SU-DHL-6 (cell line): Measurements from ENCODE around the gene SF3B3.

Source experiments
- H2AFZ ChIP-seq: fragments of 200-600 bp; sonication (generic); 2 replicates; pipeline ENCODE4 v1.6.1; 2014; ENCODE audit warnings: low read depth, mild to moderate bottlenecking, moderate library complexity, mixed read lengths, antibody characterized with exemption, low read length; ENCODE audit not compliant: severe bottlenecking
- H3F3A ChIP-seq: fragments of 200-600 bp; shearing (Covaris generic); 2 replicates; pipeline ENCODE4 v1.6.0; 2016; ENCODE audit warnings: antibody characterized with exemption, mild to moderate bottlenecking; ENCODE audit not compliant: insufficient read depth
- H3K27ac ChIP-seq: fragments of 200-600 bp; sonication (generic); 2 replicates; pipeline ENCODE4 v1.5.1; 2016; ENCODE audit warnings: low read depth, mild to moderate bottlenecking, low read length, moderate library complexity, mixed read lengths
- H3K27me3 ChIP-seq: fragments of 200-600 bp; sonication (generic), shearing (Covaris generic); 2 replicates; pipeline ENCODE4 v1.6.0; 2014; ENCODE audit warnings: mild to moderate bottlenecking, low read length
- H3K36me3 ChIP-seq: fragments of 200-600 bp; sonication (generic); 2 replicates; pipeline ENCODE4 v1.6.1; 2014; ENCODE audit warnings: mild to moderate bottlenecking, low read length, mixed read lengths
- H3K4me2 ChIP-seq: fragments of 300-600, 200-600 bp; shearing (Covaris generic), sonication (generic); 2 replicates; pipeline ENCODE4 v1.6.0; 2014; ENCODE audit warnings: low read length, low read depth, mild to moderate bottlenecking; ENCODE audit not compliant: poor library complexity, severe bottlenecking
- H3K4me3 ChIP-seq: fragments of 200-600 bp; sonication (generic); 2 replicates; pipeline ENCODE4 v1.5.1; 2014; ENCODE audit warnings: antibody characterized with exemption, low read length, mild to moderate bottlenecking, mixed read lengths; ENCODE audit not compliant: insufficient read depth, poor library complexity, severe bottlenecking
- H3K79me2 ChIP-seq: fragments of 200-600 bp; sonication (generic); 2 replicates; pipeline ENCODE4 v1.6.1; 2014; ENCODE audit warnings: mild to moderate bottlenecking, low read length, moderate library complexity; ENCODE audit not compliant: insufficient read depth
- H3K9ac ChIP-seq: fragments of 200-600 bp; sonication (generic); 2 replicates; pipeline ENCODE4 v1.7.0; 2014; ENCODE audit warnings: mild to moderate bottlenecking, low read length
- H3K9me2 ChIP-seq: fragments of 200-600 bp; sonication (generic); replicated peaks from 2 replicates; pipeline ENCODE4 v1.6.1; 2014; ENCODE audit warnings: low read length; ENCODE audit not compliant: insufficient read depth
- H3K9me3 ChIP-seq: fragments of 200-600 bp; sonication (generic); 2 replicates; pipeline ENCODE4 v1.6.1; 2014; ENCODE audit warnings: low read length, mixed read lengths; ENCODE audit not compliant: insufficient read depth
- H4K20me1 ChIP-seq: fragments of 200-600 bp; sonication (generic); 2 replicates; pipeline ENCODE4 v1.6.1; 2014; ENCODE audit warnings: low read depth, mild to moderate bottlenecking, antibody characterized with exemption, low read length, moderate library complexity, mixed read lengths
- CTCF ChIP-seq: fragments of 200-600 bp; sonication (generic); IDR thresholded peaks from one replicate; pipeline ENCODE4 v1.5.1; 2017; ENCODE audit warnings: antibody characterized with exemption, mild to moderate bottlenecking, low read length, moderate library complexity; ENCODE audit not compliant: insufficient read depth, poor library complexity, severe bottlenecking
- EZH2phosphoT487 ChIP-seq: fragments of 200-600 bp; sonication (generic), shearing (Covaris generic); conservative IDR thresholded peaks from 2 replicates; pipeline ENCODE4 v1.6.1; 2018; ENCODE audit warnings: mild to moderate bottlenecking, antibody characterized with exemption, low read length, moderate library complexity, mixed read lengths

The SF3B3 gene

DNA sequence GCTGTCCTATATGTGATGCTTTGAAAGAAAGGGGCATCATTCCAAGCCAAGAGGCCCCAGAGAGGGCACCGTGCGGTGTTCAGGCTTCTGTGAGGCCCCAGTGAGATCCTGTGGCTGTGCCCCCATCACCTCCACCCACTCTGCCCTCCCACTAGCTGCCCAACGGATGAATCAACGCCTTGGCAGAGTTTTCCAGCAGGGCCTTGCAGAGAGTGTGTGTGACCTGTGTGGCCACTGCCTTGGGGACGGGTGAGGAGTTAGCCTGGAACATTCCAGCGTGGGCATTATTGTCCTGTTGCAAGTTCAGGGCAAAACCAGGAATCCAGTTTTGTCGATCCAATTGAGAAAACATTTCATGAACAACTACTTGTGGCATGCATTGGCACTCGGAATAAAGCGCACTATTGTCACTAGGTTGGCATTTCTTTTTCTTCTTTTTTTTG, 53.7 kb downstream of the SF3B3 start:
- Histone ChIP-seq H3K27me3 (no peaks in the 10 kb centered on the region), H3K79me2 (no peaks in the 10 kb centered on the region), H2AFZ (no peak overlapping the region), H3K9me3 (no peaks in the 10 kb centered on the region), H4K20me1 (peaks cover 2% of the 10 kb centered on the region; the same call in 1 of the 2 replicates), H3K27ac (no peak overlapping the region), H3K4me3 (no peak overlapping the region), H3K9me2 (no peaks in the 10 kb centered on the region), H3F3A (peaks cover 32% of the 10 kb centered on the region), H3K9ac (no peak overlapping the region), H3K4me2 (no peak overlapping the region), H3K36me3 (peaks cover 11% of the 10 kb centered on the region; the same call in 1 of the 2 replicates)
- TF ChIP-seq CTCF: no peak
- TF ChIP-seq EZH2phosphoT487: no peak

DNA sequence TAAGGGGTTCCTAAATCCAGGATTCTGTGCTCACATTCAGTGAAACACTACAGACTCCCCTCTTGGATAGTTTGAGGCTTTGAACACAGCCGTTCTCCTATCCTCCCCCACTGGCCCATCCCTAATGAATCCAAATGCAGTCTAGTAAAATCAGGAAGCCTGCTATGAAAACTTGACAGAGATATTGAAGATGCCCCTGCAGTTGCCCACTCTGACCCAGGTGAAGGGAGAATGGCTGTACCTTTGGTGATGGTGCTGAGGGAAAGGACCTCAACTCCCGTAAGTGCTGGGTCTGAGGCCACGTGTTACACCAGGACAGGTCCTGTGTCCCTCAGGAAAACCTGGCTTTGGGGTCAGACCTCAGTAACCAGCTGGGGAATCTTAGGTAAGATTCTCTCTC, 54.4 kb downstream of the SF3B3 start:
- H3K9ac ChIP-seq: no peak overlapping the region

GRCh38 chr16:70579248-70579647, 55.6 kb downstream of the SF3B3 start:
- no peak for TF ChIP-seq EZH2phosphoT487
- no peak for TF ChIP-seq CTCF
- Histone ChIP-seq H3K27ac (no peak overlapping the region), H3K4me2 (no peak overlapping the region), H3K9me3 (no peaks in the 10 kb centered on the region), H3K79me2 (no peaks in the 10 kb centered on the region), H3K9me2 (no peaks in the 10 kb centered on the region), H2AFZ (no peak overlapping the region), H3K9ac (no peak overlapping the region), H3K4me3 (no peak overlapping the region), H3F3A (peaks cover 18% of the 10 kb centered on the region), H3K36me3 (0 out of 2 replicates have a peak, but pooled peaks cover 5% of the 10 kb centered on the region), H3K27me3 (no peaks in the 10 kb centered on the region), H4K20me1 (0 out of 2 replicates have a peak, but pooled peaks cover 2% of the 10 kb centered on the region)

More for the DNA sequence above, 54.4 kb downstream of the SF3B3 start:
- H3K79me2 ChIP-seq: no peaks in the 10 kb centered on the region
- H4K20me1 ChIP-seq: 0 out of 2 replicates have a peak, but pooled peaks cover 2% of the 10 kb centered on the region
- no peak overlapping the region for H3K4me2 ChIP-seq
- H3K4me3 ChIP-seq: no peak overlapping the region
- H3F3A ChIP-seq: peaks cover 30% of the 10 kb centered on the region
- no peak overlapping the region for H2AFZ ChIP-seq
- H3K36me3 ChIP-seq: peaks cover 7% of the 10 kb centered on the region; the same call in 1 of the 2 replicates
- H3K9me2 ChIP-seq: no peaks in the 10 kb centered on the region
- no peaks in the 10 kb centered on the region for H3K27me3 ChIP-seq
- no peak overlapping the region for H3K27ac ChIP-seq
- H3K9me3 ChIP-seq: no peaks in the 10 kb centered on the region
- TF ChIP-seq CTCF (no peak), EZH2phosphoT487 (no peak)
